GM21786 (cell line): ENCODE data around the gene SLC7A7.
"Not testable (repeated sequence)": the region's sequence is repeated elsewhere in the genome, so short reads cannot be mapped to it uniquely, and the experiment has no call there.

Experiments
- ATAC-seq: cut with Tn5 transposase; IDR thresholded peaks from one replicate; pipeline ENCODE4 v1.9.1; 2021; ENCODE audit not compliant: unreplicated experiment

Gene SLC7A7

GRCh38 chr14:22844221-22845102 lies 29.2 kb upstream of the SLC7A7 start:
- no peak for ATAC-seq

GRCh38 chr14:22843123-22843925 lies 28.1 kb upstream of the SLC7A7 start:
- ATAC-seq = no peak

- no peak for ATAC-seq
Observed at GRCh38 chr14:22842211-22843122, 27.2 kb upstream of the SLC7A7 start.

GRCh38 chr14:22841769-22842168 lies 26.5 kb upstream of the SLC7A7 start:
- ATAC-seq = no peak

- no peak for ATAC-seq
Observed at GRCh38 chr14:22841311-22841710, 26.1 kb upstream of the SLC7A7 start.

GRCh38 chr14:22839159-22839779 lies 24.0 kb upstream of the SLC7A7 start:
- no peak for ATAC-seq

- ATAC-seq = no peak
Observed at GRCh38 chr14:22838631-22839041, 23.4 kb upstream of the SLC7A7 start.

- ATAC-seq = no peak
Observed at GRCh38 chr14:22837750-22838538, 22.7 kb upstream of the SLC7A7 start.

GRCh38 chr14:22837114-22837749 lies 22.0 kb upstream of the SLC7A7 start:
- no peak for ATAC-seq

- no peak for ATAC-seq
Observed at GRCh38 chr14:22836301-22837113, 21.3 kb upstream of the SLC7A7 start, which contains the start of gene MMP14. MMP14 (plus strand) TSS chr14:22836585; CDS start chr14:22836818, 233 bp downstream.

GRCh38 chr14:22835505-22835904 lies 20.3 kb upstream of the SLC7A7 start:
- no peak for ATAC-seq

- ATAC-seq = no peak
Observed at GRCh38 chr14:22830443-22831010, 15.3 kb upstream of the SLC7A7 start.

- ATAC-seq = peak; percentile 85
Observed at GRCh38 chr14:22829661-22830442, 14.6 kb upstream of the SLC7A7 start, which contains the start of gene MRPL52. MRPL52 (plus strand) TSS chr14:22829887; CDS start chr14:22829913, 26 bp downstream.

- ATAC-seq = not testable (repeated sequence)
Observed at GRCh38 chr14:22829076-22829660, 13.9 kb upstream of the SLC7A7 start.

GRCh38 chr14:22824711-22825359 lies 9.6 kb upstream of the SLC7A7 start:
- ATAC-seq = no peak

- peak; percentile 54 for ATAC-seq
Observed at GRCh38 chr14:22822571-22823098, 7.4 kb upstream of the SLC7A7 start.
